ENCODE results near the gene ITGA11.

ITGA11 gene

GRCh38 chr15:68386587-68387288, 45.2 kb downstream of the ITGA11 start:
- FAIRE-seq: no peak

- no peak for FAIRE-seq
Measured at GRCh38 chr15:68385671-68386586, 46.0 kb downstream of the ITGA11 start.

GRCh38 chr15:68385240-68385561, 46.8 kb downstream of the ITGA11 start:
- no peak for FAIRE-seq

GRCh38 chr15:68384451-68385239, 47.3 kb downstream of the ITGA11 start:
- no peak for FAIRE-seq

GRCh38 chr15:68383161-68384074, 48.5 kb downstream of the ITGA11 start:
- FAIRE-seq: peak; percentile 46

GRCh38 chr15:68382286-68383007, 49.5 kb downstream of the ITGA11 start:
- FAIRE-seq: no peak

DNA sequence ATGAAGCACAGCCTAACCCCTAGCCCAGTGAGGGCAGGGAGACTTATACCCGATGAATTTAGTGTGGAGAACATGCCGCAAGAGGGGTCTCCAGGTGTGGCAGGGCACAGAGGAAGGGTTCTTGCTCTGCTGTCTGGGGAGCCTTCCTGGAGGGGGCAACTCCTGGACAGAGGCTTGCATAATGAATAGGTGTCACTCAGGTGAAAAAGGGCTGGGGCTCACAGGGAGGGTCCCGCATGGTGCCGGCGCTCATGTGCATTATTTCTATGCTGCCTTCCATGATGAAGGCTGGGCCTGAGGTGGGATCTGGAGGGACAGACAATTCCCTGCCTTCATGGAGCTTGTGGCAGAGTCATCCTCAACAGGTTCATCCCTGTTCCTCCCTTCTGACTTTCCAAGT, 51.5 kb downstream of the ITGA11 start:
- no peak for FAIRE-seq

DNA sequence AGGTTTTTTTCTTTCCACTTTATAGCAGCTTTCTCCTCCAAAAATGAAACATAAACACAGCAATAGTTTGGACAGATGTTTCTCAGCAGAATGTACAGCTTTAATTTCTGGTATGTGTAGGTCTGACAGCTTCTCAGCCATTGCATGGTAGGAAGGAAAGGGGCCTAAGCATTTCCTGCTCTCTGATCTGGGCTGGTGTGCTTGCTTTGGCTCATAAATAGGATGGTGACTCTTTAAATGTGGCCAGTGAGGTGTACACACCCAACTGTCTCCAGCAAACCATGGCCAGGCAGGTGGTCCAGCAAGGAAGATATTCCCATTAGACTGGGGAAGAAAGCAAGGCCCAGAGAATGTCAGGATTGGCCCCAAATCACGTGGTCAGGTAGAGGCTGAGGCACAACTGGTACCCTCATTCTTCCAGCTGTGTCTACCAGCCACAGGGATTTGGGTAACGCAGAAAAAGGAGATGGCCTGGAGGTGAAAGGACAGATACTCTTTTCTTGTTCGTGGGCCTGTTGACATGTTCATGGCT, 52.1 kb downstream of the ITGA11 start:
- FAIRE-seq: no peak

DNA sequence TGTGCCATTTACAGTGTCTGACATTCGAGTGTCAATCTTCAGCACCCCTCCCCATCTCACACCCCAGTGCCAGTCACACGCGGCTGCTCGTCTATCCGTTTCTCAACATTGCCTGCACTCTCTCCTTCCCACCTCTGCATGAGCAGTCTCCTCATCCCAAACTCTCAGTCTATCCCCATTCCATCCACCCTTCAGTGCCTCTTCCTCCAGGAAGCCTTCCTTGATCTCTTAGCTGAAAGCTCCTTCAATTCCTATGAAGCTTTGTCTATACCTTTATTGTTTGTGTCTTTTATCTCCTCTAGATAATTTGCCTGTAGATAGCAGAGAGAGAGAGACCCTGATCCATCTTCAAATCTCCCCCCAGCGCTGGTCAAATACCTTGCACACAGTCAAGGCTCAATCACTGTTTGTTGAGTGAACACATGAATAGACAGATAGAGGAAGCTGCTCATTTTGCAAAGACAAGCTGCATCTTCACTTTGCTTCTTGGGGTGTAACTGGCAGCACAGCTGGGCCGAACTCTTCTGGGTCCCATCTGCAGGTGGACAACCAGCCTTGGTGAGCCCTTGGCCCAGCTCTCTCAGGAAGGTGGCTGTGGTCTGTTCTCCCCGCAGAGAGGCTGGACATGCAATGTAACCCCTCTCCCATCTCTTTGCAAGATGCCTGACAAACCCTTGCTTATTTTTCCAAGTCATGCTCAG, 52.8 kb downstream of the ITGA11 start:
- FAIRE-seq: no peak

GRCh38 chr15:68378595-68378994, 53.4 kb downstream of the ITGA11 start:
- no peak for FAIRE-seq

DNA sequence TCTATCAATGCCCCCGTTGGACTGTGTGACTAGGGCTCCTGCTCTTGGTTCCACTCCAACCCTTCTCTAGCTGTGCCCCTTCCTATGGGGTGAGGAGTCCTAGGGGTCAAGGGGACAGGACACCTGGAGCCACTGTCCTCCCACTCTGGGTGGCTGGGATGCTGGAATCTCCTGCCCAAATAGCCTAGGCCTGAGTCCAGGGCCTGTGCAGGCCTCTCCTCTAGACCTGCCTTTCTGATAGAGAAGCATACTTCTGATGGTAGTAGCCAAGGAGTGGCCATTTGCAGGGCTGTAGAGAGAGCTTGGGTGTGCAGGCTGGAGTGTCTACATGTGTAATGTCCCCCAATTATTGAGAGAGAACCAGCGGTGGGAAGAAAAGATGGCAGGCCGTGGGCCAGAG, 54.2 kb downstream of the ITGA11 start:
- FAIRE-seq: no peak

GRCh38 chr15:68376447-68377060, 55.4 kb downstream of the ITGA11 start:
- FAIRE-seq: no peak

DNA sequence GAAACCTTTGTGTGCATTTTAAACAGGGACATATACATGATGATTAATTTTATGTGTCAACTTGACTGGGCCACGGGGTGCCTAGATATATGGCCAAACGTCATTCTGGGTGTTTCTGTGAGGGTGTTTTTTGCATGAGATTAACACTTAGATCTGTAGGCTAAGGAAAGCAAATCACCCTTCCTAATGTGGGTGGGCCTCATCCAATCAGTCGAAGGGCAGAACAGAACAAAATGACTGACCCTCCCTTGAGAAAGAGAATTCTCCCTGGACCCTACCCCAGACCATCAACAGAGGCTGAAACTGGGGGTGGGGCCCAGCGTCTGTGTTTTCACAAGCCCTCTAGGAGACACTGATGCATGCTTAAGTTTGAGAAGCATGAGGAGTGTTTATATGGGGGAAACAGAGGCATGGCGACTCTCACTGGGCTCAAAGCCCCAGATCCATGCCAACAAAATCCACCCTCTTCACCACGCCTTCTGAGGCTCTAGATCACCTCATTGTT, 56.2 kb downstream of the ITGA11 start:
- no peak for FAIRE-seq

- FAIRE-seq: no peak
Measured at GRCh38 chr15:68375191-68375631, 56.8 kb downstream of the ITGA11 start.

GRCh38 chr15:68374168-68374745, 57.7 kb downstream of the ITGA11 start:
- no peak for FAIRE-seq

DNA sequence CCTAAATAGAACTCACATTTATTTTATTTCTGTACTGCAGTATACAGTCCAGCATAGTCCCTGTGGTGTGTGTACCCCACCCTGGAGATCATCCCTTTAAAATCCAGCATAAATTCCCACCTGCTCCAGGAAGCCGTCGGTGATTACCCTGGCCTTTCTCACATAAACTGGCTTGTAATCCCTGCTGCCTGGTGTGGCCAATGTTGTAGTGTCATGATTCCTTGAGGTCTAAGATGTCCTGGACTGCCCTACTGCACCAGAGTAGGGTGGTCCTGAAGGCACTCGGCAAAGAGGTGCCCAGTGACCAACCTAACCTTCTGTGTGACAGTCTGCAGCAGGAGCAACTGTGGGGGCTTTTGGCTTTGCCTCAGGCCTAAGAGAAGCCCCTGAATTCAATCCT, 58.9 kb downstream of the ITGA11 start:
- FAIRE-seq: no peak

DNA sequence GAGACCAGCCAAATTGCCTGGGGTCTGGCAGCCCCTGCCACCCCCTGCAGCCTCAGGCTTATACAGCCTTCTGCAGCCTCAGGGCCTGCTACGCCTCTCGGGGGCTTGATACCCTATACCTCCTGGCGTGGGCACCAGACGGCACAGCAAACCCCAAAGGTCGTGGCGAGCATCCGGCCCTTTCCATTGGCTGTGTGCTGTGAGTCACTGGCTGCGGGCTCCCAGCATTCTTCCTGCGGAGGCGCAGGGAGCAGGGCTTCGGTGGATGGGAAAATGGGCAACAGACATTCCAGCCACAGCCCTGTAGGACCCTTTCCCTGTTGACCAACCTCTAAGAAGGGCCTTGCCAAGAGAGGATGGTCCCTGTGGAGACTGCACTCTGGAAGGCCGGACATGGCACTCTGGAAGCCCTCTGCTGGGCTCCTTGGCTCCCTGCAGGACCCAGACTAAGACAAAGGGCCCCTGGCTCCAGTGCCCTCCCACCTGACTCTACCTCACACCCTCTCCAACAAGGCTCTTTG, 59.6 kb downstream of the ITGA11 start:
- no peak for FAIRE-seq

GRCh38 chr15:68371851-68372250, 60.1 kb downstream of the ITGA11 start:
- FAIRE-seq: no peak

- FAIRE-seq: no peak
Measured at GRCh38 chr15:68371160-68371559, 60.8 kb downstream of the ITGA11 start.
